Measurements from ENCODE around the gene KSR2.

Gene KSR2

DNA sequence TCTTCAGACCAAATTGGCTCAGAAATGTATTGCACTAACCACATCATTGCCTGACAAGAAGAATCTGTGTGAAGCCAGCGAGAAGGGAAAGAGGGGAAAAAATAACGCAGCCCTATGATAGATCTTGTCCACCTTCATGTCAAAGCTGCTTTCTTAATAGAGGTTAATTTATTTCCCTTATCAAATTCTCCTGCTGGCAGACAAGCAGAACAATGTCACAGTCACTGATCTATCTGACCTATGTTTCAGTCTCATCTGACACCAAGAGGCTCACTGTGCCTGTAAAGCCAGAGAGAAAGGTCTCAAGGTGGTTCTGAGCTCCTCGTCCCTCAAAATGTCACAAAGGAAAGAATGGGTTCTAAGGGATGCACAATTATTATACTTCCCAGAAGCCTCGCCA is 417.1 kb downstream of the KSR2 start:
- H3K36me3 Mint-ChIP-seq = no peaks in the 10 kb centered on the region
- no peak overlapping the region for H3K27ac Mint-ChIP-seq
- no peaks in the 10 kb centered on the region for H3K4me1 Mint-ChIP-seq
- peaks cover 2% of the 10 kb centered on the region for H3K27me3 Mint-ChIP-seq
- peaks cover 8% of the 10 kb centered on the region for H3K9me3 Mint-ChIP-seq
- H3K4me3 Mint-ChIP-seq = no peak overlapping the region

DNA sequence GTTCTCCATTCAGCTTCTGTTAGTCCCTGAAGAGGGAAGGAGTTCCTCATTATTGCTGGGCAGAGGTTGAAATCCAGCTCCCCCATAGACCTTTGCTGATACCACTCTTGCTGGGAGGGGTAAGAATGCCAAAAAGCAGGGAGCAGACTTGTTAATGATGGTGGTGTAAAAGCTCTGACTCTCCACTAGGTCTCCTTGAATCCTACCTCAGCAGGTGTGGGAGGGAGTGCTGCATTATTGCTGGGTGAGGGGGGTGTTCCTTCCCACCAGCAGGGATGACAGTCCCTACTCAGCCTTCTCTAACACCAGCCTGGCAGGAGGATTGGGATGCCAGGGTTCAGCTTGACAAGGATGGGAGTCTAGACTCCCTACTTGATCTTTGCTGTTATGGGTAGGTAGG is 421.6 kb downstream of the KSR2 start:
- Mint-ChIP-seq H3K27ac (no peak overlapping the region), H3K36me3 (no peaks in the 10 kb centered on the region), H3K4me1 (no peaks in the 10 kb centered on the region), H3K4me3 (no peak overlapping the region), H3K27me3 (peaks cover 2% of the 10 kb centered on the region), H3K9me3 (peaks cover 14% of the 10 kb centered on the region)

- peaks cover 14% of the 10 kb centered on the region for H3K9me3 Mint-ChIP-seq
- no peak overlapping the region for H3K4me3 Mint-ChIP-seq
- H3K27ac Mint-ChIP-seq = no peak overlapping the region
- no peaks in the 10 kb centered on the region for H3K4me1 Mint-ChIP-seq
- H3K36me3 Mint-ChIP-seq = no peaks in the 10 kb centered on the region
- peaks cover 2% of the 10 kb centered on the region for H3K27me3 Mint-ChIP-seq
Measured at GRCh38 chr12:117545216-117545615, 423.6 kb downstream of the KSR2 start.

GRCh38 chr12:117540011-117540410 is 428.8 kb downstream of the KSR2 start:
- Mint-ChIP-seq H3K27me3 (no peaks in the 10 kb centered on the region), H3K27ac (no peak overlapping the region), H3K9me3 (peaks cover under 1% of the 10 kb centered on the region), H3K36me3 (no peaks in the 10 kb centered on the region), H3K4me1 (no peaks in the 10 kb centered on the region), H3K4me3 (no peak overlapping the region)

GRCh38 chr12:117538926-117539325 is 429.9 kb downstream of the KSR2 start:
- Mint-ChIP-seq H3K27ac (no peak overlapping the region), H3K4me3 (no peak overlapping the region), H3K9me3 (no peaks in the 10 kb centered on the region), H3K4me1 (no peaks in the 10 kb centered on the region), H3K36me3 (no peaks in the 10 kb centered on the region), H3K27me3 (no peaks in the 10 kb centered on the region)

- no peak overlapping the region for H3K4me3 Mint-ChIP-seq
- H3K4me1 Mint-ChIP-seq = no peaks in the 10 kb centered on the region
- no peak overlapping the region for H3K27ac Mint-ChIP-seq
- H3K36me3 Mint-ChIP-seq = no peaks in the 10 kb centered on the region
- no peaks in the 10 kb centered on the region for H3K9me3 Mint-ChIP-seq
- H3K27me3 Mint-ChIP-seq = peaks cover 2% of the 10 kb centered on the region
Measured at GRCh38 chr12:117538032-117538690, 430.6 kb downstream of the KSR2 start.

DNA sequence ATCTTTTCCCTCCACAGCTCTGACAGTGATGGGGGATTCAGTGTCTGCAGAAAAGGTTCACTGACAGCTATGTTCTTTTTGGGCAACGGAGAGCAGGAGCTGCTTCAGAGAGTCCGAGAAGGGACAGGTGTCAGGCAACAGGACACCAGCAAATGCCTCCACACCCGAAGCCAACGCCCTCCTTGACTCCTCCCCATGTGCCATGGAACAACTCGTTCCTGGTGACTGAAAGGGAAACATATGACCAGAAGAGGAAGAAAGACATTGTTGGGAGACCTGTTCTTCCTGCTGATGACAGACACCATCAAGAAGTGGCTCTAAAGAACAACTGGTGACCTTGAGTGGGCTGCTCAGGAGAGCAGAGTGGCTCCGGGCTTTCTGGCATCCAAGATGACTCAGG is 435.1 kb downstream of the KSR2 start:
- Mint-ChIP-seq H3K27me3 (peaks cover 3% of the 10 kb centered on the region), H3K9me3 (no peaks in the 10 kb centered on the region), H3K4me3 (no peak overlapping the region), H3K36me3 (no peaks in the 10 kb centered on the region), H3K27ac (peak overlapping the region; percentile 48), H3K4me1 (no peaks in the 10 kb centered on the region)

DNA sequence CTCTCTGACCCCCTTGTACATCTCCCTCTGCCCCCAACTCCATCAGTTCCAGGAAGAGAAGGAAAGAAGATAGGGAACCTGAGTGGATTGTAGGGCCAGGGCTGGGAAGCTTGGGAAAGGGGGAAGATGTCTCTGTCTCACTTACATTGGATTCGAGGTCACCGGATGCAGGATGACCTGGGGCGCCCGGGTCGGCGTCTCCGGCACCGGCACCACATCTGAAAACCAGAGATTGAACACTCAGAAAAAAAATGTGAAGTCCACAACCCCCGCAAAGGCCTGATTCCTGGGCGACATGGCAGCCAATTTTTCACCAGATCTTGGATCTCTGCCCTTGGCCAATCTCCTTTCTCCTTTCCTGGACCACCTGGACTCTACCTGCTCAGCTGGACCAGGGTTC is 438.0 kb downstream of the KSR2 start:
- no peaks in the 10 kb centered on the region for H3K4me1 Mint-ChIP-seq
- H3K4me3 Mint-ChIP-seq = no peak overlapping the region
- H3K36me3 Mint-ChIP-seq = no peaks in the 10 kb centered on the region

DNA sequence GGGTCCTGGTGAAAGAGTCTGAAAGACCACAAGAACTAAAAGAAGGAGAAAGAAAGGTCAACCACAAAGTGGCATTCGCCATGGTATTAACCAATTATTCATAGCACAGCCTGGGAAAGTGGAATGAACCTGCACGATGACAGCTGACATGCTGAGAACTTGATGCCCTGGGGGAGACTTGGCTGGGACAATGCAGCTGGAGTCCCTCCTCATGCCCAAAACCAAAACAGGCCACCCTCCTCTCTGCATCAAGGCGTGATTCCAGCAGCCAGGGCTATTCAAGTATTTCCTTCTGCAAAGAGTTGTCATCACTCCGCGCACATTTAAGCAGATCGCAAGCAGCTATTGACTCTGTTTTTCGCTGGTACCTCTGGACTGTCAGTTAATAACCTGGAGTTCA is 440.3 kb downstream of the KSR2 start:
- Mint-ChIP-seq H3K27me3 (peaks cover 2% of the 10 kb centered on the region), H3K36me3 (no peaks in the 10 kb centered on the region), H3K27ac (no peak overlapping the region), H3K9me3 (no peaks in the 10 kb centered on the region), H3K4me3 (no peak overlapping the region), H3K4me1 (no peaks in the 10 kb centered on the region)

More for the DNA sequence above, 438.0 kb downstream of the KSR2 start:
- Mint-ChIP-seq H3K27me3 (peaks cover 3% of the 10 kb centered on the region), H3K9me3 (no peaks in the 10 kb centered on the region), H3K27ac (no peak overlapping the region)

DNA sequence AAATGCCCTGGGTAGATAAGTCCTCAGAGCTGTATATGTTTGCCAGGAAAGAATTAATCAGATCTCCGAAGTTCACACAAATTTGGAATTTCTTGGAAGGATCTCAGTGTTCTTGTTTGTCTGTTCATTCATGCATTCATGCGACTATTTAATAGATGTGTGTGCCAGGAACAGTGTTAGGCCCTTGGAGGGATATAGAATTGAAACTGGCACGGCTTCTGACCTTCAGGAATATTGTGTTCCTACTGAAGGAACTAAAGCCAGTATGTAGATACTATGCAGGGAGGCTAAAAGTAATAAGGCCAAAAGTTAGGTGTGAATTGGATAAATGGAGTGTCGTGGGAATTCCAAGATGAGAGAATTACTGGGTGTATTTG is 441.3 kb downstream of the KSR2 start:
- H3K36me3 Mint-ChIP-seq = no peaks in the 10 kb centered on the region

GRCh38 chr12:117526757-117527478 is 441.9 kb downstream of the KSR2 start:
- no peaks in the 10 kb centered on the region for H3K36me3 Mint-ChIP-seq
- no peak overlapping the region for H3K27ac Mint-ChIP-seq
- H3K9me3 Mint-ChIP-seq = no peaks in the 10 kb centered on the region
- H3K27me3 Mint-ChIP-seq = peaks cover 2% of the 10 kb centered on the region
- H3K4me1 Mint-ChIP-seq = no peaks in the 10 kb centered on the region
- no peak overlapping the region for H3K4me3 Mint-ChIP-seq

More for the DNA sequence above, 441.3 kb downstream of the KSR2 start:
- H3K27me3 Mint-ChIP-seq = peaks cover 2% of the 10 kb centered on the region
- no peaks in the 10 kb centered on the region for H3K4me1 Mint-ChIP-seq
- no peaks in the 10 kb centered on the region for H3K9me3 Mint-ChIP-seq
- H3K27ac Mint-ChIP-seq = no peak overlapping the region
- H3K4me3 Mint-ChIP-seq = no peak overlapping the region

- H3K36me3 Mint-ChIP-seq = no peaks in the 10 kb centered on the region
- H3K27ac Mint-ChIP-seq = no peak overlapping the region
- H3K27me3 Mint-ChIP-seq = peaks cover 2% of the 10 kb centered on the region
- no peaks in the 10 kb centered on the region for H3K4me1 Mint-ChIP-seq
- H3K4me3 Mint-ChIP-seq = no peak overlapping the region
- no peaks in the 10 kb centered on the region for H3K9me3 Mint-ChIP-seq
Measured at GRCh38 chr12:117525766-117526165, 443.0 kb downstream of the KSR2 start.

GRCh38 chr12:117524806-117525205 is 444.0 kb downstream of the KSR2 start:
- no peaks in the 10 kb centered on the region for H3K36me3 Mint-ChIP-seq
- peaks cover 2% of the 10 kb centered on the region for H3K27me3 Mint-ChIP-seq
- H3K4me3 Mint-ChIP-seq = no peak overlapping the region
- H3K4me1 Mint-ChIP-seq = no peaks in the 10 kb centered on the region
- no peak overlapping the region for H3K27ac Mint-ChIP-seq
- H3K9me3 Mint-ChIP-seq = no peaks in the 10 kb centered on the region

- Mint-ChIP-seq H3K9me3 (no peaks in the 10 kb centered on the region), H3K4me1 (no peaks in the 10 kb centered on the region), H3K36me3 (no peaks in the 10 kb centered on the region), H3K4me3 (no peak overlapping the region), H3K27me3 (peaks cover 2% of the 10 kb centered on the region), H3K27ac (no peak overlapping the region)
Measured at GRCh38 chr12:117523971-117524370, 444.8 kb downstream of the KSR2 start.

- Mint-ChIP-seq H3K9me3 (no peaks in the 10 kb centered on the region), H3K27me3 (peaks cover 2% of the 10 kb centered on the region), H3K4me1 (no peaks in the 10 kb centered on the region), H3K27ac (no peak overlapping the region), H3K36me3 (no peaks in the 10 kb centered on the region), H3K4me3 (no peak overlapping the region)
Measured at GRCh38 chr12:117522559-117522958, 446.2 kb downstream of the KSR2 start.

DNA sequence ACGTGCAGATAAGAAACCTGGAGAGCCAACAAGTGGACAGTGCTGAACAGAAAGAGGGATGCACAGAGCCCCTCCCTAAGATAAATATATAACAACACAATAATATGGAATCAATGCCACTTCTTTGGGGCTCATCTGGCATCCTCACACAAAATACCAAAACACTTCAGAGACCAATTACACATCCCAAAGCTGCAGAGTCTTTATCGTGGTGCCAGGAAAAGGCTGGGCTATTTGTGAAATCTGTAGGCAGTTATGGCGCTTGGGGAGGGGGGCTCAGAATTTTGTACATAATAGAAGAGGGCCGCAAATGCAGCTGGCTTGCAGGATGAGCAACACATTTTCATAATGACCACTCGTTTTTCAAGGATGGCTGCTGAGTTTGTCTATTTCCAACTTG is 446.9 kb downstream of the KSR2 start:
- Mint-ChIP-seq H3K4me1 (no peaks in the 10 kb centered on the region), H3K36me3 (no peaks in the 10 kb centered on the region), H3K4me3 (no peak overlapping the region), H3K27ac (no peak overlapping the region), H3K9me3 (no peaks in the 10 kb centered on the region), H3K27me3 (peaks cover 2% of the 10 kb centered on the region)

DNA sequence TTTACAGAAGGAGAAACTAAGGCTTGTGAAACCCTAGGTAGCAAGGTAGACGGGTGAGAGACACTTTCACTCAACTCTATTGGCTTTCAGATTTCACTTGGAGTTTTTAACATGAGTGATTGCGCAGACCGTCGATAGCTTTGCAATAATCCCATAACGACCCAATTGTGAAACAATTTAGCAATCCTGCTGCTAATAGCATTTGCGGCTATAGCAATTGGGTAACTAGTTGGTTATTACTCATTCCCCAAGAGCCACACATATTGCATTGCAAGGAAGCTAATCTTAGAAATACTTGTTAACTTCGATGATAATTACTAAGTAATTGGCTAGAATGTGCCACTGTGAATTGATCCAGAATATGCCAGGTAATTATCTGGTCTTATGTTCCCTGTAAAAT is 447.4 kb downstream of the KSR2 start:
- H3K27me3 Mint-ChIP-seq = peaks cover 2% of the 10 kb centered on the region
- H3K36me3 Mint-ChIP-seq = no peaks in the 10 kb centered on the region
- no peaks in the 10 kb centered on the region for H3K4me1 Mint-ChIP-seq
- H3K4me3 Mint-ChIP-seq = no peak overlapping the region
- no peaks in the 10 kb centered on the region for H3K9me3 Mint-ChIP-seq
- H3K27ac Mint-ChIP-seq = no peak overlapping the region
